A549 (cell line): ENCODE data around the gene MESP2.

Experiments
- CBX8 ChIP-seq: fragments of 200-600 bp; sonication (generic); IDR thresholded peaks from 2 replicates; pipeline ENCODE4 v1.6.1; 2016
- CTCF ChIP-seq: fragments of >200 bp; sonication (Bioruptor Twin); formaldehyde crosslinking; IDR thresholded peaks from 3 replicates; pipeline ENCODE4 v1.5.1; 2016
- EHMT2 ChIP-seq: fragments of 200-600 bp; sonication (generic); IDR thresholded peaks from 2 replicates; pipeline ENCODE4 v1.6.1; 2016; ENCODE audit warnings: antibody characterized with exemption, low read depth, mild to moderate bottlenecking, moderate library complexity
- ELK1 ChIP-seq: fragments of 150-350 bp; IDR thresholded peaks from 2 replicates; pipeline ENCODE4 v1.6.1; 2014; ENCODE audit warnings: low read depth, mild to moderate bottlenecking, low read length
- MAZ ChIP-seq: fragments of 150-350 bp; IDR thresholded peaks from 2 replicates; pipeline ENCODE4 v1.6.1; 2014; ENCODE audit warnings: antibody characterized with exemption, low read depth, low read length, borderline replicate concordance
- MYC ChIP-seq: IDR thresholded peaks from 2 replicates; pipeline ENCODE4 v1.6.1; 2012; ENCODE audit warnings: mild to moderate bottlenecking, inconsistent platforms, low read length, improper control_type of control experiment, borderline replicate concordance
- POLR2A ChIP-seq: IDR thresholded peaks from 2 replicates; pipeline ENCODE4 v1.6.1; 2012; ENCODE audit warnings: mild to moderate bottlenecking, low read length
- POLR2AphosphoS2 ChIP-seq: conservative IDR thresholded peaks from 2 replicates; pipeline ENCODE4 v1.6.1; 2012; ENCODE audit warnings: low read length, improper control_type of control experiment, inconsistent platforms
- SMC3 ChIP-seq: fragments of >200 bp; sonication (Bioruptor Twin); formaldehyde crosslinking; IDR thresholded peaks from 3 replicates; pipeline ENCODE4 v1.6.1; 2018; ENCODE audit warnings: inconsistent platforms
- TP53 ChIP-seq: fragments of 250-450 bp; sonication (Bioruptor Pico); IDR thresholded peaks from 2 replicates; pipeline ENCODE4 v1.5.0; 2021; ENCODE audit warnings: mild to moderate bottlenecking, moderate library complexity
- TF ChIP-seq, protein P1 (sequence below): fragments of 200-600 bp; sonication (generic); IDR thresholded peaks from 2 replicates; pipeline ENCODE4 v1.6.1; 2016; ENCODE audit warnings: antibody characterized with exemption, mild to moderate bottlenecking, moderate library complexity
- TF ChIP-seq, protein P2 (sequence below): fragments of 250-450 bp; sonication (Bioruptor Pico); IDR thresholded peaks from 2 replicates; pipeline ENCODE4 v1.5.0; 2021; ENCODE audit warnings: mild to moderate bottlenecking, moderate library complexity, borderline replicate concordance
- TF ChIP-seq, protein P3 (sequence below): fragments of 450-650 bp; IDR thresholded peaks from 2 replicates; pipeline ENCODE4 v1.6.1; 2014; ENCODE audit warnings: antibody characterized with exemption

GRCh38 chr15:89787944-89788343, 11.8 kb downstream of the MESP2 start:
- TF ChIP-seq, protein P1, sequence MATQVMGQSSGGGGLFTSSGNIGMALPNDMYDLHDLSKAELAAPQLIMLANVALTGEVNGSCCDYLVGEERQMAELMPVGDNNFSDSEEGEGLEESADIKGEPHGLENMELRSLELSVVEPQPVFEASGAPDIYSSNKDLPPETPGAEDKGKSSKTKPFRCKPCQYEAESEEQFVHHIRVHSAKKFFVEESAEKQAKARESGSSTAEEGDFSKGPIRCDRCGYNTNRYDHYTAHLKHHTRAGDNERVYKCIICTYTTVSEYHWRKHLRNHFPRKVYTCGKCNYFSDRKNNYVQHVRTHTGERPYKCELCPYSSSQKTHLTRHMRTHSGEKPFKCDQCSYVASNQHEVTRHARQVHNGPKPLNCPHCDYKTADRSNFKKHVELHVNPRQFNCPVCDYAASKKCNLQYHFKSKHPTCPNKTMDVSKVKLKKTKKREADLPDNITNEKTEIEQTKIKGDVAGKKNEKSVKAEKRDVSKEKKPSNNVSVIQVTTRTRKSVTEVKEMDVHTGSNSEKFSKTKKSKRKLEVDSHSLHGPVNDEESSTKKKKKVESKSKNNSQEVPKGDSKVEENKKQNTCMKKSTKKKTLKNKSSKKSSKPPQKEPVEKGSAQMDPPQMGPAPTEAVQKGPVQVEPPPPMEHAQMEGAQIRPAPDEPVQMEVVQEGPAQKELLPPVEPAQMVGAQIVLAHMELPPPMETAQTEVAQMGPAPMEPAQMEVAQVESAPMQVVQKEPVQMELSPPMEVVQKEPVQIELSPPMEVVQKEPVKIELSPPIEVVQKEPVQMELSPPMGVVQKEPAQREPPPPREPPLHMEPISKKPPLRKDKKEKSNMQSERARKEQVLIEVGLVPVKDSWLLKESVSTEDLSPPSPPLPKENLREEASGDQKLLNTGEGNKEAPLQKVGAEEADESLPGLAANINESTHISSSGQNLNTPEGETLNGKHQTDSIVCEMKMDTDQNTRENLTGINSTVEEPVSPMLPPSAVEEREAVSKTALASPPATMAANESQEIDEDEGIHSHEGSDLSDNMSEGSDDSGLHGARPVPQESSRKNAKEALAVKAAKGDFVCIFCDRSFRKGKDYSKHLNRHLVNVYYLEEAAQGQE: no peak
- TF ChIP-seq POLR2AphosphoS2 (no peak), POLR2A (no peak), CTCF (no peak), ELK1 (no peak), TP53 (CRISPR knock-in tag) (no peak), EHMT2 (no peak), SMC3 (no peak), MYC (no peak), CBX8 (no peak), MAZ (no peak)
- TF ChIP-seq, protein P2, sequence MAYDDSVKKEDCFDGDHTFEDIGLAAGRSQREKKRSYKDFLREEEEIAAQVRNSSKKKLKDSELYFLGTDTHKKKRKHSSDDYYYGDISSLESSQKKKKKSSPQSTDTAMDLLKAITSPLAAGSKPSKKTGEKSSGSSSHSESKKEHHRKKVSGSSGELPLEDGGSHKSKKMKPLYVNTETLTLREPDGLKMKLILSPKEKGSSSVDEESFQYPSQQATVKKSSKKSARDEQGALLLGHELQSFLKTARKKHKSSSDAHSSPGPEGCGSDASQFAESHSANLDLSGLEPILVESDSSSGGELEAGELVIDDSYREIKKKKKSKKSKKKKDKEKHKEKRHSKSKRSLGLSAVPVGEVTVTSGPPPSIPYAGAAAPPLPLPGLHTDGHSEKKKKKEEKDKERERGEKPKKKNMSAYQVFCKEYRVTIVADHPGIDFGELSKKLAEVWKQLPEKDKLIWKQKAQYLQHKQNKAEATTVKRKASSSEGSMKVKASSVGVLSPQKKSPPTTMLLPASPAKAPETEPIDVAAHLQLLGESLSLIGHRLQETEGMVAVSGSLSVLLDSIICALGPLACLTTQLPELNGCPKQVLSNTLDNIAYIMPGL (CRISPR knock-in tag): no peak
- TF ChIP-seq, protein P3, sequence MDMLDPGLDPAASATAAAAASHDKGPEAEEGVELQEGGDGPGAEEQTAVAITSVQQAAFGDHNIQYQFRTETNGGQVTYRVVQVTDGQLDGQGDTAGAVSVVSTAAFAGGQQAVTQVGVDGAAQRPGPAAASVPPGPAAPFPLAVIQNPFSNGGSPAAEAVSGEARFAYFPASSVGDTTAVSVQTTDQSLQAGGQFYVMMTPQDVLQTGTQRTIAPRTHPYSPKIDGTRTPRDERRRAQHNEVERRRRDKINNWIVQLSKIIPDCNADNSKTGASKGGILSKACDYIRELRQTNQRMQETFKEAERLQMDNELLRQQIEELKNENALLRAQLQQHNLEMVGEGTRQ: no peak
